Activated naive CD4-positive, alpha-beta T cell treated with anti-CD3 and anti-CD28 coated beads, Interleukin-2, amount 50 U/mL, for 72 hours (primary cell): ENCODE measurements around the gene WBP2NL. TPM values are rescaled to one million over a fixed set of nuclear protein-coding genes. Genes with fewer than 3 reads are reported as not detected.
A peak's percentile ranks its signal among the peaks of the same experiment; 100 is the strongest.
"Not testable (repeated sequence)": the region's sequence is repeated elsewhere in the genome, so short reads cannot be mapped to it uniquely, and the experiment has no call there.

ENCODE experiments used
- ATAC-seq, 2 donors: fragments of 150-1000 bp; cut with Tn5 transposase; 2 replicates each; pipeline ENCODE4 v1.10.0; 2021; ENCODE audit warnings: mild to moderate bottlenecking in 2 of 2, moderate library complexity in 2 of 2
- DNase-seq, 2 donors: peaks; one replicate each; pipeline ENCODE4 v3.0.0; 2021 to 2022; ENCODE audit warnings: low spot score in 2 of 2
- H3K27ac Mint-ChIP-seq, 2 donors: one replicate each; pipeline ENCODE4 v1.8.0; 2022; ENCODE audit warnings: mild to moderate bottlenecking in 2 of 2, mixed read lengths in 2 of 2
- H3K36me3 Mint-ChIP-seq, 2 donors: one replicate each; pipeline ENCODE4 v1.8.0; 2022; ENCODE audit warnings: mixed read lengths in 2 of 2
- H3K9me3 Mint-ChIP-seq, 2 donors: one replicate each; pipeline ENCODE4 v1.8.0; 2022; ENCODE audit warnings: mixed read lengths in 2 of 2
- total RNA-seq, 2 donors: library from RNA; stranded (reverse); gene quantifications; one replicate each; pipeline ENCODE4 v1.2.3, GENCODE V29; 2022

WBP2NL gene
- under 1 TPM; 0.39 to 0.47 TPM for total RNA-seq

GRCh38 chr22:41998361-41999261 is at the start of gene WBP2NL:
TSS of gene WBP2NL (plus strand) at chr22:41998788. CDS start at chr22:41998819, 31 bp downstream.
- Mint-ChIP-seq H3K9me3 (peaks cover 17 to 20% of the 10 kb centered on the region in 2 donors), H3K27ac (peak within 1 kb of the TSS; percentile 86 to 87), H3K36me3 (peaks cover 24 to 27% of the 10 kb centered on the region in 2 donors)
- ATAC-seq (peak; percentile 92 to 97), DNase-seq (peak; percentile 80 to 87)

- Mint-ChIP-seq H3K36me3 (peaks cover 22 to 36% of the 10 kb centered on the region in 2 donors), H3K27ac (peak overlapping the region; percentile 18 to 35)
- not testable (repeated sequence) for DNase-seq, H3K9me3 Mint-ChIP-seq, ATAC-seq
Measured at GRCh38 chr22:41948928-41949296, 49.7 kb upstream of the WBP2NL start.

- DNase-seq (no peak), ATAC-seq (no peak)
- peaks cover 19 to 34% of the 10 kb centered on the region in 2 donors for H3K36me3 Mint-ChIP-seq
- peak overlapping the region; percentile 18 to 35 for H3K27ac Mint-ChIP-seq
- no peaks in the 10 kb centered on the region for H3K9me3 Mint-ChIP-seq
Measured at GRCh38 chr22:41949297-41949965, 49.2 kb upstream of the WBP2NL start.

GRCh38 chr22:41951898-41952474 is 46.6 kb upstream of the WBP2NL start, which contains the start of gene SMIM45:
TSS of gene SMIM45 (plus strand) at chr22:41952150.
- peaks cover 0 to 10% of the 10 kb centered on the region in 2 donors for H3K36me3 Mint-ChIP-seq
- no peak within 1 kb of the TSS for H3K27ac Mint-ChIP-seq
- H3K9me3 Mint-ChIP-seq: no peaks in the 10 kb centered on the region
- DNase-seq (no peak), ATAC-seq (no peak)

- no peaks in the 10 kb centered on the region for H3K9me3 Mint-ChIP-seq
- no peak for ATAC-seq
Measured at GRCh38 chr22:41952713-41953112, 45.9 kb upstream of the WBP2NL start.

GRCh38 chr22:41957941-41958556 is 40.5 kb upstream of the WBP2NL start:
- no peaks in the 10 kb centered on the region for H3K9me3 Mint-ChIP-seq
- ATAC-seq: peak in 1 of 2 donors; percentile 69
- H3K36me3 Mint-ChIP-seq: no peaks in the 10 kb centered on the region

More at GRCh38 chr22:41952713-41953112, 45.9 kb upstream of the WBP2NL start:
- Mint-ChIP-seq H3K27ac (no peak overlapping the region), H3K36me3 (peaks cover 0 to 5% of the 10 kb centered on the region in 2 donors)
- DNase-seq: no peak

GRCh38 chr22:41963453-41964111 is 35.0 kb upstream of the WBP2NL start:
- Mint-ChIP-seq H3K36me3 (no peaks in the 10 kb centered on the region), H3K9me3 (no peaks in the 10 kb centered on the region), H3K27ac (no peak overlapping the region)
- DNase-seq (no peak), ATAC-seq (no peak)

More at GRCh38 chr22:41957941-41958556, 40.5 kb upstream of the WBP2NL start:
- H3K27ac Mint-ChIP-seq: no peak overlapping the region
- DNase-seq: no peak

GRCh38 chr22:41964112-41964491 is 34.5 kb upstream of the WBP2NL start:
- ATAC-seq (no peak), DNase-seq (no peak)
- Mint-ChIP-seq H3K36me3 (no peaks in the 10 kb centered on the region), H3K9me3 (no peaks in the 10 kb centered on the region), H3K27ac (no peak overlapping the region)

GRCh38 chr22:41966225-41966606 is 32.4 kb upstream of the WBP2NL start:
- no peaks in the 10 kb centered on the region for H3K36me3 Mint-ChIP-seq
- peak overlapping the region in 1 of 2 donors; percentile 51 for H3K27ac Mint-ChIP-seq
- ATAC-seq: no peak
- no peak for DNase-seq
- H3K9me3 Mint-ChIP-seq: no peaks in the 10 kb centered on the region

- Mint-ChIP-seq H3K27ac (peak overlapping the region in 1 of 2 donors; percentile 51), H3K36me3 (no peaks in the 10 kb centered on the region), H3K9me3 (no peaks in the 10 kb centered on the region)
- DNase-seq (peak in 1 of 2 donors; percentile 36), ATAC-seq (peak; percentile 75 to 95)
Measured at GRCh38 chr22:41966607-41967240, 31.9 kb upstream of the WBP2NL start.

- Mint-ChIP-seq H3K36me3 (no peaks in the 10 kb centered on the region), H3K9me3 (no peaks in the 10 kb centered on the region), H3K27ac (no peak overlapping the region)
- DNase-seq: no peak
- no peak for ATAC-seq
Measured at GRCh38 chr22:41968601-41969000, 30.0 kb upstream of the WBP2NL start.

- DNase-seq (no peak), ATAC-seq (no peak)
- Mint-ChIP-seq H3K36me3 (no peaks in the 10 kb centered on the region), H3K27ac (no peak within 1 kb of the TSS), H3K9me3 (no peaks in the 10 kb centered on the region)
Measured at GRCh38 chr22:41969110-41969646, 29.4 kb upstream of the WBP2NL start, which contains the start of gene SEPTIN3. TSS of gene SEPTIN3 (plus strand) at chr22:41969443. CDS start at chr22:41971493, 2,050 bp downstream.

- ATAC-seq (no peak), DNase-seq (no peak)
- H3K27ac Mint-ChIP-seq: no peak overlapping the region
- H3K9me3 Mint-ChIP-seq: no peaks in the 10 kb centered on the region
- no peaks in the 10 kb centered on the region for H3K36me3 Mint-ChIP-seq
Measured at GRCh38 chr22:41970601-41971000, 28.0 kb upstream of the WBP2NL start.

- Mint-ChIP-seq H3K27ac (no peak overlapping the region), H3K36me3 (peaks cover 0 to 5% of the 10 kb centered on the region in 2 donors), H3K9me3 (no peaks in the 10 kb centered on the region)
- ATAC-seq: no peak
- no peak for DNase-seq
Measured at GRCh38 chr22:41971431-41971830, 27.2 kb upstream of the WBP2NL start.

GRCh38 chr22:41974691-41975290 is 23.8 kb upstream of the WBP2NL start:
- DNase-seq (no peak), ATAC-seq (peak in 1 of 2 donors; percentile 18)
- Mint-ChIP-seq H3K36me3 (peaks cover 0 to 5% of the 10 kb centered on the region in 2 donors), H3K9me3 (no peaks in the 10 kb centered on the region), H3K27ac (no peak overlapping the region)
